ENCODE results near the gene ZBTB7C. TPM values are rescaled to one million over a fixed set of nuclear protein-coding genes. Genes with fewer than 3 reads are reported as not detected.

ZBTB7C gene
- total RNA-seq, 5 donors from 2014 or later (not counting 1 experiment from before 2014, with no cell fraction given): 0.06 TPM; not detected in 4

DNA sequence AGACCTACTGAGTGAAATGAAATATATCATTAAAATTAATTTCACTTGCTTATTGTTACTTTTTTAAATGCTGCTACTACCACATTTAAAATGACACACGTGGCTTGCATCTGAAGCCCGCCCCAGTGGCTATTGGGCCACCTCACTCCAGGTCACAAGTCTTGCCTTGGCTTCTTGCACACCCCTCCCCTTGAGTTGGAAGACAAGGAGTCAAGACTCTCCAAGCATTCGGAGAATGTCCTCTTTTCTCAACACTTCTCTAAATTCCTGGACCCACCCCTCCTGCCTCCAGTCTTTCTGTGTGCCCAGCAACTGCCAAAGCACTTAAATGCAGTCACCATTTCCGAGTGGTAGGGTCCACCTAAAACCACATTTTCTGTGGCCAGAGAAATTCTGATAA is 73.4 kb downstream of the ZBTB7C start:
- no peaks in the 10 kb centered on the region for H3K36me3 Mint-ChIP-seq
- H3K4me3 ChIP-seq (ENCODE audit: control insufficient read depth in 1 of 2, extremely low read depth in 1 of 2, low read length in 1 of 2): no peak overlapping the region
- H3K27ac Mint-ChIP-seq: no peak overlapping the region
- H3K9me3 Mint-ChIP-seq: no peaks in the 10 kb centered on the region
- no peak for ATAC-seq (replicated peaks in 1 of 4)
- 69% methylated on average over 4 of the region's 4 CpGs for WGBS (ENCODE audit: insufficient coverage)
- H3K9me3 ChIP-seq: no peaks in the 10 kb centered on the region
- no peak overlapping the region for H3K27ac ChIP-seq (ENCODE audit: low read length)
- peaks cover 2 to 14% of the 10 kb centered on the region in 2 donors for H3K27me3 Mint-ChIP-seq
- POLR2A ChIA-PET: no interaction called here
- peaks cover 0 to 8% of the 10 kb centered on the region in 2 experiments for H3K27me3 ChIP-seq (replicated peaks in 1 of 2; ENCODE audit: control insufficient read depth in 2 of 2, extremely low read depth in 1 of 2, insufficient read depth in 2 of 2, low read length in 1 of 2)
- no peak overlapping the region for H3K4me3 Mint-ChIP-seq
- no peaks in the 10 kb centered on the region for H3K36me3 ChIP-seq (ENCODE audit: control insufficient read depth in 2 of 2, extremely low read depth in 1 of 2, insufficient read depth in 1 of 2, low read length in 1 of 2)
- no peaks in the 10 kb centered on the region for H3K4me1 ChIP-seq (ENCODE audit: control insufficient read depth in 1 of 2, extremely low read depth in 1 of 2, insufficient read depth in 2 of 2, low read length in 2 of 2)
- CTCF ChIA-PET: no interaction called here
- no peaks in the 10 kb centered on the region for H3K4me1 Mint-ChIP-seq
- no peak for DNase-seq

DNA sequence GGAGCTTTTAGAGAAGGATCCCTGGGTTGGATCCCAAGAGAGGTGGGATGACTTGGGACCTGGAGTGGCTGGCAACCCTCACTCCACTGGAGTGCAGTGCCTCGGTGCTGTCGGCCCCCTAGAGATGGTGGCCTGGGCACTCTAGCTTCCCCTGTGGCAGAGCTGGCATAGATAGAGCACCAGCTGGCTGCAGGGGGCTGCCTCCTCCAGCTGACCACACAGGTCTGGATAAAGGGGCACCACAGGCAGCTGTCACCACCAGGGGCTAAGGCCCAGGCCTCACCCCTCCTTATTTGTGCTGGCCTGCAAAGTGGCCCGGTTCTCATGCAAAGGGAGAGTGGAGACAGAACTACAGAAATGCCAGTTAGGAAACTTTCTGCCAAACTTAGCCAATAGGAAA is 74.3 kb downstream of the ZBTB7C start:
- Mint-ChIP-seq H3K9me3 (no peaks in the 10 kb centered on the region), H3K27ac (no peak overlapping the region), H3K27me3 (peaks cover 2 to 14% of the 10 kb centered on the region in 2 donors), H3K36me3 (no peaks in the 10 kb centered on the region), H3K4me1 (no peaks in the 10 kb centered on the region), H3K4me3 (no peak overlapping the region)
- H3K27me3 ChIP-seq (replicated peaks in 1 of 2; ENCODE audit: control insufficient read depth in 2 of 2, extremely low read depth in 1 of 2, insufficient read depth in 2 of 2, low read length in 1 of 2): peaks cover 0 to 9% of the 10 kb centered on the region in 2 experiments
- H3K4me3 ChIP-seq (ENCODE audit: control insufficient read depth in 1 of 2, extremely low read depth in 1 of 2, low read length in 1 of 2): no peak overlapping the region
- H3K9me3 ChIP-seq: no peaks in the 10 kb centered on the region
- no CpG with 5 or more reads among the region's 3 CpGs for WGBS (ENCODE audit: insufficient coverage)
- ATAC-seq (replicated peaks in 1 of 4): no peak
- ChIA-PET POLR2A (no interaction called here), CTCF (no interaction called here)
- no peak for DNase-seq
- no peaks in the 10 kb centered on the region for H3K4me1 ChIP-seq (ENCODE audit: control insufficient read depth in 1 of 2, extremely low read depth in 1 of 2, insufficient read depth in 2 of 2, low read length in 2 of 2)
- H3K27ac ChIP-seq (ENCODE audit: low read length): no peak overlapping the region
- H3K36me3 ChIP-seq (ENCODE audit: control insufficient read depth in 2 of 2, extremely low read depth in 1 of 2, insufficient read depth in 1 of 2, low read length in 1 of 2): no peaks in the 10 kb centered on the region

DNA sequence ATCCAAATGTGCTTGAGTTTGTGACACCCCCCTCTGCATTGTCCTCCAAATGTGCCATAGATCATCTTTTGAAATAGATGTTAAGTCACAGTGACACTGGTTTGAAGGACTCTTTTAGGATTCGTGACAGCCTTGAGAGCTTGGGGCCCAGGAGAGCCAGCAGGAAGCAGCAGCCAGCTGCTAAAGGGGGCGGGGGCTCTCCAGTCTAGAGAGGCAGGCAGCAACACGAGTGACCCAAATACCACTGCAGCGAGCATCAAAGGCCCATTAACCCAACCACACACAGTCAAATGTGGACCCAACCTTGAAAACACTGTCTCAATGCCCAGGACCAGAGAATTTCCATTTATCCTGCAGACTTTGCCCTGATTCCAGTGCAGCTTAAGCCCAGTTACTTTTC is 75.6 kb downstream of the ZBTB7C start:
- ChIA-PET CTCF (no interaction called here), POLR2A (no interaction called here)
- Mint-ChIP-seq H3K9me3 (no peaks in the 10 kb centered on the region), H3K27ac (no peak overlapping the region), H3K27me3 (peaks cover 2 to 14% of the 10 kb centered on the region in 2 donors), H3K4me3 (no peak overlapping the region), H3K36me3 (no peaks in the 10 kb centered on the region), H3K4me1 (no peaks in the 10 kb centered on the region)
- no peak for ATAC-seq (replicated peaks in 1 of 4)
- no peak overlapping the region for H3K4me3 ChIP-seq (ENCODE audit: control insufficient read depth in 1 of 2, extremely low read depth in 1 of 2, low read length in 1 of 2)
- 26% methylated on average over 4 of the region's 4 CpGs for WGBS (ENCODE audit: insufficient coverage)
- no peaks in the 10 kb centered on the region for H3K9me3 ChIP-seq
- no peaks in the 10 kb centered on the region for H3K4me1 ChIP-seq (ENCODE audit: control insufficient read depth in 1 of 2, extremely low read depth in 1 of 2, insufficient read depth in 2 of 2, low read length in 2 of 2)
- peaks cover 0 to 13% of the 10 kb centered on the region in 2 experiments for H3K27me3 ChIP-seq (replicated peaks in 1 of 2; ENCODE audit: control insufficient read depth in 2 of 2, extremely low read depth in 1 of 2, insufficient read depth in 2 of 2, low read length in 1 of 2)
- no peaks in the 10 kb centered on the region for H3K36me3 ChIP-seq (ENCODE audit: control insufficient read depth in 2 of 2, extremely low read depth in 1 of 2, insufficient read depth in 1 of 2, low read length in 1 of 2)
- no peak overlapping the region for H3K27ac ChIP-seq (ENCODE audit: low read length)
- DNase-seq: no peak

DNA sequence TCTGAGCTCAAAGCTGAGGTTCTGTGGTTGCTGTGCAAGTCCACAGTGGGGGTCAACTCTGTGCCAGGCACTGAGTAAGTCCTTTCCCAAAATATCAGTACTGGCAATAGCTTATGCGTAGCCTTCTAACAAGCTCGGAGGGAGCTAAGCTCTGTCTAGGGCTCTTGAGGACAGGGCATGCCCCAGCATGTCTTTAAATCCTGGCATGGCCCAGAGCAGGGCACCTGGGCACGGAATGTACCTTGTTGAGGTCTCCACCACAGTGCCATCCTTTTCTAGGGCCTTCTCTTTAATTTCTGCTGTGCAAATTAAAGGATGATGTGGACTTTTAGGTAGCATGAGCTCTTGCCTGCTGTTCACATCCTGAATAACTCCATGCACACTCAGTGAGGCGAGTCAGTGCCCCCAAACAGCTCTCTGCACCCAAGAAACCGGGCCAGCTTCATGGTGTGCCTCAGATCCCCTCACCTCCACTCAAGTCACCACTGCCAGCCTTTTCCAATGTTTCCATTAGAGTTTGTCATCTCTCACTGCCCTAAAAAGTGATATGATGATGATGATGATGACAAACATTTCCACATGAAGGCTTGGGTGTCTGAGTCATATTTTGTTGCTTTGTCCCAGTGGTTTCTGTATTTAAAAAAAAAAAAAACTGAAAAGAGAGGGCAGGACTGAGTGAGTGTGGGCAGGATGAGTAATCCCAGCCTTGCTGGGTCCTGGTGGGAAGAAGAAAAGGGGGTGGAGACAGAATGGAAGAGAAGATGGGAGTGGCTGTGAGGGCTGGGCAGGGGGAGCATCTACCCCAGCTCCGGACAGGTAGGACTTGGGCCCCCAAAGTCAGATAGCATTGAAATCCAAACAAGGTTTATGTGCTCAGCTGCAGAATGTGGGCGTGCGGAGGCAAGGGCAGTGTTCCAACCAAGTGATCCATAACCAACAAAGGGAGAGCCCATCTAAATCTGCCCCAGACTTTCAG is 78.9 kb downstream of the ZBTB7C start:
- H3K27ac Mint-ChIP-seq: no peak overlapping the region
- H3K4me1 Mint-ChIP-seq: no peaks in the 10 kb centered on the region
- Histone ChIP-seq H3K27ac (ENCODE audit: low read length) (no peak overlapping the region), H3K27me3 (replicated peaks in 1 of 2; ENCODE audit: control insufficient read depth in 2 of 2, extremely low read depth in 1 of 2, insufficient read depth in 2 of 2, low read length in 1 of 2) (peaks cover 0 to 13% of the 10 kb centered on the region in 2 experiments), H3K4me1 (ENCODE audit: control insufficient read depth in 1 of 2, extremely low read depth in 1 of 2, insufficient read depth in 2 of 2, low read length in 2 of 2) (no peaks in the 10 kb centered on the region), H3K36me3 (ENCODE audit: control insufficient read depth in 2 of 2, extremely low read depth in 1 of 2, insufficient read depth in 1 of 2, low read length in 1 of 2) (no peaks in the 10 kb centered on the region), H3K4me3 (ENCODE audit: control insufficient read depth in 1 of 2, extremely low read depth in 1 of 2, low read length in 1 of 2) (no peak overlapping the region), H3K9me3 (no peaks in the 10 kb centered on the region)
- H3K36me3 Mint-ChIP-seq: no peaks in the 10 kb centered on the region
- ATAC-seq (replicated peaks in 1 of 4) (no peak), DNase-seq (no peak)
- H3K27me3 Mint-ChIP-seq: peaks cover 2 to 14% of the 10 kb centered on the region in 2 donors
- H3K4me3 Mint-ChIP-seq: no peak overlapping the region
- POLR2A ChIA-PET: no interaction called here
- 82% methylated on average over 3 of the region's 8 CpGs for WGBS (ENCODE audit: insufficient coverage)
- CTCF ChIA-PET: no interaction called here
- H3K9me3 Mint-ChIP-seq: no peaks in the 10 kb centered on the region

DNA sequence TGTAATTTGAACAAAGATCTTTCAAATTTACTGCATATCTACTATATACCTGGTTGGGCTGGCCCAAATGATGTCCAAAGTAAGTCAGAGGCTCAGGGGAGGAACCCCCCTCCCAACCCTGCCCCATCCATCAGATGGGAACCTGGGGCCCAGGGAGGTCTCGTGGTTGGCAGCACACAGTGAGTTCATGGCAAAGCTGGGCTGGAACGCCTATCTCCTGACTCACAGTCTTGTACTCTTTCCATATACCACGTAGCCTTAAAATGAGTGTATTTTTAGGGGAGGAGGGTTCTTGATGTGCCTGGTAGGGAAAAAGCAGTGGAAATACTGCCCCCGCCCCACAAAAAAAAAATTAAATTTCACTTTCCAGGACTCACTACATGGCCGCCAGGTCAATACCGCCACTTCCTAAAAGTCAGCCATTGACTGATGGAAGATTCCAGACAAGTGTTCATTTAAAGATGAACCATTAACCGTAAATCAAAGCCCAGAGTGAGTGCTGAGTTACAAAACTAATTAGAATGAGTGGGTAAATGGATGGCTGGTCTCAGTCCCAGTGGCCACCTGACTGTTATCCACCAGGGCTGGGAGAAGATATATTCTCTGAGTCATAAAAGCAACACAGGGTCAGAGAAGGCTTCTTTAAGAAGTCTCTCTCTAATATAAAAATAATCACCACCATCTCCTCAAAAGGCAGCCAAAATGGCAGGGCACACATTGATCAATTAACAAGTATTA is 80.5 kb downstream of the ZBTB7C start:
- Histone ChIP-seq H3K4me1 (ENCODE audit: control insufficient read depth in 1 of 2, extremely low read depth in 1 of 2, insufficient read depth in 2 of 2, low read length in 2 of 2) (no peaks in the 10 kb centered on the region), H3K27me3 (replicated peaks in 1 of 2; ENCODE audit: control insufficient read depth in 2 of 2, extremely low read depth in 1 of 2, insufficient read depth in 2 of 2, low read length in 1 of 2) (peaks cover 0 to 7% of the 10 kb centered on the region in 2 experiments), H3K27ac (ENCODE audit: low read length) (no peak overlapping the region), H3K4me3 (ENCODE audit: control insufficient read depth in 1 of 2, extremely low read depth in 1 of 2, low read length in 1 of 2) (no peak overlapping the region), H3K9me3 (no peaks in the 10 kb centered on the region), H3K36me3 (ENCODE audit: control insufficient read depth in 2 of 2, extremely low read depth in 1 of 2, insufficient read depth in 1 of 2, low read length in 1 of 2) (no peaks in the 10 kb centered on the region)
- POLR2A ChIA-PET: no interaction called here
- ATAC-seq (replicated peaks in 1 of 4) (no peak), DNase-seq (no peak)
- Mint-ChIP-seq H3K4me1 (no peaks in the 10 kb centered on the region), H3K27me3 (peaks cover 7 to 10% of the 10 kb centered on the region in 2 donors), H3K27ac (no peak overlapping the region), H3K9me3 (no peaks in the 10 kb centered on the region), H3K36me3 (no peaks in the 10 kb centered on the region), H3K4me3 (no peak overlapping the region)
- WGBS (ENCODE audit: insufficient coverage): 86% methylated on average over 3 of the region's 7 CpGs
- CTCF ChIA-PET: interaction anchor here in 1 of 2 donors (0.6 kb wide), 1 partner anchor 89 kb away, joined by 3 read pairs; no protein-coding TSS in a partner anchor

DNA sequence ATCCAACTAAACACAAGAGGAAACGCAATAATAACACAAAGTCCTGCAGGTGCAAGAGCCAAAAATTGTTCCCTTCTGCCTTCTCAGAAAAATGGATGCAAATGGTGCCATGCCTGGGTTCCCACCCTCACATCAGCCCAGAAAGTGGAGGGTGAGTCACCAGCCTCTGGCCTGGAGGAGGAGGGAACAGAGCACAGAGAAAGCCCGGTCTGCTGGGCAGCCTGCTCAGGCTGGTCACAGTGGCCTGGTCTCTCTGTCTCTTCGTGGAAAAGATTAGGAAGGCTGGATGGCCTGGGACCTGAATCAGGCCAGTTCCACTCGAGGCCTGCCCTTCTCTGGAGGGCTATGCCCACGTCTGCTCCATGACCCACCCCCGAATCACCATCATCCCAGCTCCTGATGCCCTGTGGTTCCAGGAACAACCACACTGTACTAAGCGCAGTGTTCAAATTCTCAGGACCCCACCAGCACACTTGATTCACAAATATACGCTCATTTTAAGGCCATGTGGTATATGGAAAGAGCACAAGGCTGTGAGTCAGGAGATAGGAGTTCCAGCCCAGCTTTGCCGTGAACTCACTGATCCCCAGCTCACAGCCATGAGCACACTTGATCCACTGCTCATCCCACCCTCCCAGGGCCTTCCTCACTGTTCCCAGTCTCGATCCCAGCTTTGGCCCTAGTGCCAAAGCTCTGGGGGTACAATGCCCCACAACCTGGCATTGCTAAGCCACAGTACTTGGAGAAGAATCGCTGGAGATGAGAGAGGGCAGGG is 82.1 kb downstream of the ZBTB7C start:
- H3K27me3 Mint-ChIP-seq: peaks cover 5 to 12% of the 10 kb centered on the region in 2 donors
- 59% methylated on average over 5 of the region's 11 CpGs for WGBS (ENCODE audit: insufficient coverage)
- Histone ChIP-seq H3K27me3 (replicated peaks in 1 of 2; ENCODE audit: control insufficient read depth in 2 of 2, extremely low read depth in 1 of 2, insufficient read depth in 2 of 2, low read length in 1 of 2) (peaks cover 0 to 8% of the 10 kb centered on the region in 2 experiments), H3K36me3 (ENCODE audit: control insufficient read depth in 2 of 2, extremely low read depth in 1 of 2, insufficient read depth in 1 of 2, low read length in 1 of 2) (no peaks in the 10 kb centered on the region), H3K4me3 (ENCODE audit: control insufficient read depth in 1 of 2, extremely low read depth in 1 of 2, low read length in 1 of 2) (no peak overlapping the region), H3K4me1 (ENCODE audit: control insufficient read depth in 1 of 2, extremely low read depth in 1 of 2, insufficient read depth in 2 of 2, low read length in 2 of 2) (no peaks in the 10 kb centered on the region), H3K9me3 (no peaks in the 10 kb centered on the region), H3K27ac (ENCODE audit: low read length) (no peak overlapping the region)
- no peak overlapping the region for H3K27ac Mint-ChIP-seq
- ChIA-PET CTCF (no interaction called here), POLR2A (no interaction called here)
- H3K4me3 Mint-ChIP-seq: no peak overlapping the region
- H3K36me3 Mint-ChIP-seq: no peaks in the 10 kb centered on the region
- ATAC-seq (replicated peaks in 1 of 4): no peak
- no peak for DNase-seq
- no peaks in the 10 kb centered on the region for H3K4me1 Mint-ChIP-seq
- H3K9me3 Mint-ChIP-seq: no peaks in the 10 kb centered on the region
